22Rv1 (cell line): ENCODE measurements around the gene HOXA4.

Source experiments
- CTCF ChIP-seq: fragments of 450-650 bp; IDR thresholded peaks from 2 replicates; pipeline ENCODE4 v1.5.1; 2017; ENCODE audit warnings: mild to moderate bottlenecking
- ZFX ChIP-seq: fragments of 450-650 bp; IDR thresholded peaks from 2 replicates; pipeline ENCODE4 v1.6.1; 2017; ENCODE audit warnings: antibody characterized with exemption, borderline replicate concordance

GRCh38 chr7:27119412-27119911 is 11.1 kb downstream of the HOXA4 start:
- TF ChIP-seq CTCF = no peak
- TF ChIP-seq ZFX = no peak
